Esophagus muscularis mucosa (tissue), 4 donors: ENCODE measurements around the gene FTO. TPM values are rescaled to one million over a fixed set of nuclear protein-coding genes. Genes with fewer than 3 reads are reported as not detected.
A peak's percentile ranks its signal among the peaks of the same experiment; 100 is the strongest.

Experiments
- DNase-seq: peaks from one replicate; pipeline ENCODE4 v3.0.0-alpha.2; 2017; ENCODE audit errors: extremely low spot score
- H3K27ac ChIP-seq, 4 donors: fragments of 200-600 bp; sonication (generic); replicated peaks in 1 of 4; 1 replicate in 3 of 4; 2 replicates in 1 of 4; pipeline ENCODE4 v1.5.1; 2016 to 2019; ENCODE audit warnings: mild to moderate bottlenecking in 1 of 4
- H3K27me3 ChIP-seq, 4 donors: fragments of 200-600 bp; sonication (generic); one replicate each; pipeline versions ENCODE4 v1.5.1 to v1.6.0; 2016 to 2019
- H3K36me3 ChIP-seq, 4 donors: fragments of 200-600 bp; sonication (generic); one replicate each; pipeline ENCODE4 v1.5.1; 2016 to 2019
- H3K4me1 ChIP-seq, 4 donors: fragments of 200-600 bp; sonication (generic); one replicate each; pipeline ENCODE4 v1.5.1; 2016 to 2019
- H3K4me3 ChIP-seq, 4 donors: fragments of 200-600 bp; sonication (generic); 1 replicate in 2 of 4; 2 replicates in 2 of 4; pipeline ENCODE4 v1.5.1; 2016 to 2019; ENCODE audit warnings: mild to moderate bottlenecking in 4 of 4, moderate library complexity in 1 of 4
- H3K9me3 ChIP-seq, 4 donors: fragments of 200-600 bp; sonication (generic); 1 replicate in 3 of 4; 2 replicates in 1 of 4; pipeline ENCODE4 v1.5.1; 2016 to 2019
- CTCF ChIP-seq, 3 experiments: fragments of 200-600 bp in 2 of 3; fragments of 450-650 bp in 1 of 3; sonication (generic) in 2 of 3; IDR thresholded peaks; one replicate each; pipeline ENCODE4 v1.5.1; 2017 to 2019; ENCODE audit warnings: antibody characterized with exemption in 3 of 3, mild to moderate bottlenecking in 2 of 3, moderate library complexity in 1 of 3
- EP300 ChIP-seq: sonication (generic); formaldehyde crosslinking; IDR thresholded peaks from one replicate; pipeline ENCODE4 v1.6.1; 2017; ENCODE audit warnings: antibody characterized with exemption
- POLR2A ChIP-seq: fragments of 450-650 bp; IDR thresholded peaks from one replicate; pipeline ENCODE4 v1.6.1; 2017; ENCODE audit warnings: antibody characterized with exemption, moderate library complexity, mild to moderate bottlenecking, low read depth
- POLR2AphosphoS5 ChIP-seq, 2 donors: sonication (generic); formaldehyde crosslinking; IDR thresholded peaks; one replicate each; pipeline ENCODE4 v1.6.1; 2017; ENCODE audit warnings: antibody characterized with exemption in 2 of 2
- WGBS: methylation state at CpG from one replicate; pipeline ENCODE4 v1.1.5; 2018; 5-methylcytosine and 5-hydroxymethylcytosine counted together
- intact Hi-C: fragments of 100-400 bp; cut with DNase I; formaldehyde crosslinking; loops from one replicate; pipeline ENCODE4 v1.15.1; 2023
- total RNA-seq, 4 donors: library from RNA; depleted of rRNA; stranded (reverse); fragments of >200 nt; gene quantifications; one replicate each; pipeline versions ENCODE4 v1.1.0 to v1.2.1, GENCODE V29; 2016

Gene FTO
- total RNA-seq, 4 donors from 2014 or later, result 101 to 121 (median 112) TPM

DNA sequence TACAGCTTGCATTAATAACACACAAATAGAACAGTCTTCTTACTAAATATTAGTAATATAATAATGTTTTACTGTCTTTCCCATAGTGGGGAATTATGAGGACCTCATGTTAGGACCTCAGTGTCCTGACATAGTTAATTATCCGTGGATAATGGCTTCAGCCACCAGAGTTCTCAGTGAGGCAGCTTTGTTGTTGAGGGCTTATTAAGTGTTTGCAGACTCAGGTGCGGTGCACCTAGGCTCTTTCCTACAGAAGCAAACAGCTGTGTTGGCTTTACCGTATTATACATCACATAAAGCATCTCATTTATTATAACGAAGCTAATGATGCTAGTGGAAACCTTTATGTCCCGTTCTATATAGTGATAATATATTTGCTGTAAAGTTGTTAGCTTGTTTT is 246.7 kb downstream of the FTO start:
- DNase-seq, result no peak
- Histone ChIP-seq H3K27me3 (no peaks in the 10 kb centered on the region), H3K27ac (no peak overlapping the region), H3K4me1 (peaks cover 0 to 29% (median 18%) of the 10 kb centered on the region in 4 donors), H3K36me3 (no peaks in the 10 kb centered on the region), H3K9me3 (no peaks in the 10 kb centered on the region), H3K4me3 (no peak overlapping the region)
- WGBS, result 92% methylated on average over 5 of the region's 5 CpGs
- intact Hi-C loops, result no loop called here
- no peak for TF ChIP-seq POLR2A
- no peak for TF ChIP-seq POLR2AphosphoS5 (IDR thresholded peaks at IDR 0.05)
- no peak for TF ChIP-seq CTCF (IDR thresholded peaks at IDR 0.05)
- no peak for TF ChIP-seq EP300

DNA sequence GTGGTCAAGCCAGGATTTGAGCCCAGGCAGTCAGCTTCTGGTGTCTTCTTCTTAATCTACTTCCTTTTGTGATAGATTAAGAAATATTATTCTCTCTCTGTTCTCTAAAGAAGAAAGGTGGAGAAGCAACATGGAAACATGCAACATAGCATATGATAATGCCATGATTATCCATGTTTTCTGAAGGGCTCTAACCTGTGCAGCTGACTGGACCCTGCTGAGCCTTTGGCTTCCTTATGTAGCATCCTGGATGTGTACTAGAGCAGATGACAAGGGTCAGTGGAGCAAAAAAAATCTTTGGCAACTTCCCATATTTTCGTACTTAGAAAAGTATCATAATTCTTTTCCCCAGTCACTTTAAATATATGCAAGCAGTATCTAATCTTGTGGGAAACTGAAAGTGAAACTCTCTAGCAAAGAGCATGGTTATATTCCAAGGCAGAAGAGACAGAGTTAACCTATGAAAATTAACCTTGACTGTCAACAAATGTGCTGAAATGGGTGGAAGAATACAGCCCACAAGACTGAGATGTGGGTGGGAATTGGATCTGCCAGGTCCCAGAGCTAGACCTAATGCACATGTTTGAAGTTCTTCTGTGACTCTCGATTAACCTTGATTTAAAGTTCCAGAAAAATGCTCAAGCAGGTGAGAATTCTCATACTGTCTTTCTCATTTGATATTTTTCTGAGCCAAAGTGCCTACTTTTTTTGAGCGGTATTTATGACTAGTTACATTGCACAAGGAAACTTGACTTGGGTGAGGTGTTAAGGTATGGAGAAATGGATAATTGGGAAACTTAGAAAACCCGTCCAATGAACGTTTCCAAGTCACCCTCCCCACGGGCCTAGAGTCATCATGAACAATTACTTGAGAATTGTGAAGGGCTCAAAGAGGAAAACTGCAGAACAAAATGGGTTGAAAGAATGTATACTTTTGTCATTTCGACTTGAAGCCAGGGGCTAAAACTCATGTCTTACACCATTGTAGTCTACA is 248.6 kb downstream of the FTO start:
- Histone ChIP-seq H3K36me3 (no peaks in the 10 kb centered on the region), H3K9me3 (no peaks in the 10 kb centered on the region), H3K4me3 (peak overlapping the region in 1 of 4 donors; percentile 0), H3K4me1 (peaks cover 0 to 21% (median 18%) of the 10 kb centered on the region in 4 donors), H3K27me3 (no peaks in the 10 kb centered on the region), H3K27ac (no peak overlapping the region)
- intact Hi-C loops, result no loop called here
- 70% methylated on average over 7 of the region's 7 CpGs for WGBS
- TF ChIP-seq POLR2AphosphoS5 (IDR thresholded peaks at IDR 0.05), result no peak
- TF ChIP-seq POLR2A, result no peak
- TF ChIP-seq CTCF (IDR thresholded peaks at IDR 0.05), result no peak
- TF ChIP-seq EP300, result no peak
- no peak for DNase-seq

DNA sequence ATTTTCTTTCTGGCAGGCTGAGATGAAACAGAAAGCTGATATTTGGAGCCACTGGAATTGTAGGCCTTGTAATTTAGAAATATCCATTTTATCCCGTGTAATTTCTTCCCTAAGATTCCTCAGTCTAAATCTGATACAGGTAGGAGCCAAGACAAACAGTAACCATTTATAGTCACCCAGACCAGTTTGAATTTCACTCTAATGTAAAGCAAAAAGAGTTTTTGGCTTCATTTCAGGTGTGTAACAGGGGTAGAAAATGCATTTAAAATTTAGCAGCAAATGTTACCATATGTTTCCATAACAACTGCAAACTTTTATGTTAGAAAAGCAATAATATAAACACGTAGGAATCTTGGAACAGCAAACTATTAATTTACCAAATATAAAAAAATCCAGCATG is 249.4 kb downstream of the FTO start:
- 69% methylated on average over 2 of the region's 2 CpGs for WGBS
- TF ChIP-seq POLR2A (no peak), EP300 (no peak), POLR2AphosphoS5 (IDR thresholded peaks at IDR 0.05) (no peak), CTCF (IDR thresholded peaks at IDR 0.05) (no peak)
- intact Hi-C loops, result no loop called here

GRCh38 chr16:53955221-53955875 is 251.4 kb downstream of the FTO start:
- Histone ChIP-seq H3K27ac (no peak overlapping the region), H3K4me3 (no peak overlapping the region), H3K36me3 (no peaks in the 10 kb centered on the region), H3K27me3 (no peaks in the 10 kb centered on the region), H3K9me3 (no peaks in the 10 kb centered on the region), H3K4me1 (peaks cover 0 to 16% (median 13%) of the 10 kb centered on the region in 4 donors)
- intact Hi-C loops, result no loop called here
- WGBS, result 98% methylated on average over 2 of the region's 2 CpGs
- no peak for DNase-seq
- TF ChIP-seq POLR2AphosphoS5 (IDR thresholded peaks at IDR 0.05) (no peak), POLR2A (no peak), EP300 (no peak)

More for the DNA sequence above, 249.4 kb downstream of the FTO start:
- Histone ChIP-seq H3K27me3 (no peaks in the 10 kb centered on the region), H3K27ac (no peak overlapping the region), H3K36me3 (no peaks in the 10 kb centered on the region), H3K4me3 (no peak overlapping the region), H3K9me3 (no peaks in the 10 kb centered on the region), H3K4me1 (peaks cover 0 to 21% (median 18%) of the 10 kb centered on the region in 4 donors)
- no peak for DNase-seq

DNA sequence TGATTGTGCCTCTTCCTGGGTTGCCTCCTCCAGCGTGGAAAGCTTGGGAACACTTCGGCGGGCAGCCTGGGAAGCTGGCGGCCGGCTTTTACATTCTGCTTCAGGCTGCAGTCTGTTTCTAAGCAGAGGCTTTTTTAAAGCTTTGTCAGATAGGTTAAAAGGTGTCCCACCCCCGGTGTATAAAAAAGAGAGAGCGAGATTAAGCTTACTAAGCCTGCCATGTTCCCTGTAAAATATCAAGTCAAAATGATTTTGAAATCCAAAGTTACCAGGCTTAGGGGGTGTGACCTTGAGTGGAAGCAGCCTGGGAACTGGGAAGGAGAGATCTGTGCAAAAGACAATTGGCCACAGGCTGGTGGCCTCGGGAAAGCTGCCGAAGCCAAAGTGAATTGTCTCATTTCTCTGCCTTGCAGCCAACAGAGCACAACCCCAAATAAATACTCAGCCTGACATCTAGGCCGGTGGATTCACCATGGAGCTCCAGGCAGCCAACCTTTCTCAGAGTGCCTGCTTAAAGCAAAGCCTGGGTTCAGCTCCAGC is 254.5 kb downstream of the FTO start:
- no peak for TF ChIP-seq POLR2A
- no peak for TF ChIP-seq CTCF (IDR thresholded peaks at IDR 0.05)
- no peak for TF ChIP-seq EP300
- TF ChIP-seq POLR2AphosphoS5 (IDR thresholded peaks at IDR 0.05), result no peak
- Histone ChIP-seq H3K9me3 (no peaks in the 10 kb centered on the region), H3K27ac (no peak overlapping the region), H3K27me3 (no peaks in the 10 kb centered on the region), H3K4me3 (no peak overlapping the region), H3K36me3 (no peaks in the 10 kb centered on the region), H3K4me1 (no peaks in the 10 kb centered on the region)
- intact Hi-C loops, result no loop called here
- DNase-seq, result no peak
- 88% methylated on average over 10 of the region's 10 CpGs for WGBS
